ENCODE results near the gene TUBA4A. TPM values are rescaled to one million over a fixed set of nuclear protein-coding genes. Genes with fewer than 3 reads are reported as not detected.

TUBA4A gene
- total RNA-seq: 10.2 and 11.3 TPM in 2 replicates

GRCh38 chr2:219253753-219254589 is at the start of gene TUBA4A:
Gene TUBA4A, minus strand, starts transcription at chr2:219253918. Its CDS starts 60 bp downstream, at chr2:219253858.

GRCh38 chr2:219279151-219279915 is 25.6 kb upstream of the TUBA4A start, which contains the start of gene DNAJB2:
Gene DNAJB2, plus strand, starts transcription at chr2:219279366. Its CDS starts 468 bp downstream, at chr2:219279834.

GRCh38 chr2:219252900-219253752 is 592 bp downstream of the TUBA4A start, which contains the start of gene TUBA4B:
Gene TUBA4B, plus strand, starts transcription at chr2:219253243. Its CDS starts 165 bp downstream, at chr2:219253408.

GRCh38 chr2:219245148-219245898 is 8.4 kb downstream of the TUBA4A start, which contains the start of the genes GLB1L and STK16:
Gene GLB1L, minus strand, starts transcription at chr2:219245444. Its CDS starts 1,871 bp downstream, at chr2:219243573.
Gene STK16, plus strand, starts transcription at chr2:219245479. Its CDS starts 521 bp downstream, at chr2:219246000.

GRCh38 chr2:219229305-219230058 is 24.2 kb downstream of the TUBA4A start, which contains the start of the genes ANKZF1 and ATG9A:
Gene ANKZF1, plus strand, starts transcription at chr2:219229806. Its CDS starts 452 bp downstream, at chr2:219230258.
Gene ATG9A, minus strand, starts transcription at chr2:219229636. Its CDS starts 1,612 bp downstream, at chr2:219228024.

GRCh38 chr2:219218732-219219701 is 34.7 kb downstream of the TUBA4A start, which contains the start of gene ABCB6:
Gene ABCB6, minus strand, starts transcription at chr2:219218958. Its CDS starts 285 bp downstream, at chr2:219218673.

GRCh38 chr2:219206328-219207133 is 47.2 kb downstream of the TUBA4A start, which contains the start of gene ZFAND2B:
Gene ZFAND2B, plus strand, starts transcription at chr2:219206782. Its CDS starts 206 bp downstream, at chr2:219206988.

Other genes with a start within 250 kb of the TUBA4A start
- gene CFAP65, start 212.4 kb downstream of the TUBA4A start, total RNA-seq: not detected in 2 replicates
- under 0.01 and 0.09 TPM in 2 replicates for gene IHH, start 193.0 kb downstream of the TUBA4A start, total RNA-seq
- gene NHEJ1, start 93.1 kb downstream of the TUBA4A start, total RNA-seq: 17.4 and 18.0 TPM in 2 replicates
- gene SLC23A3, start 83.9 kb downstream of the TUBA4A start, total RNA-seq: 0.54 and 1.2 TPM in 2 replicates
- gene CNPPD1, start 77.0 kb downstream of the TUBA4A start, total RNA-seq: 22.7 and 28.3 TPM in 2 replicates
- 65.0 and 65.4 TPM in 2 replicates for gene RETREG2, start 75.6 kb downstream of the TUBA4A start, total RNA-seq
- gene ZFAND2B, start 47.1 kb downstream of the TUBA4A start, total RNA-seq: 19.2 and 30.6 TPM in 2 replicates
- gene ABCB6, start 35.0 kb downstream of the TUBA4A start, total RNA-seq: 18.7 and 25.5 TPM in 2 replicates
- 41.2 and 43.8 TPM in 2 replicates for gene ATG9A, start 24.3 kb downstream of the TUBA4A start, total RNA-seq
- gene ANKZF1, start 24.1 kb downstream of the TUBA4A start, total RNA-seq: 20.5 and 22.2 TPM in 2 replicates
- 3.0 and 4.1 TPM in 2 replicates for gene GLB1L, start 8.5 kb downstream of the TUBA4A start, total RNA-seq
- gene STK16, start 8.4 kb downstream of the TUBA4A start, total RNA-seq: 17.7 and 20.8 TPM in 2 replicates
- gene TUBA4B, start 675 bp downstream of the TUBA4A start, total RNA-seq: not detected in 2 replicates
- gene DNAJB2, start 25.4 kb upstream of the TUBA4A start, total RNA-seq: 20.8 and 21.1 TPM in 2 replicates
- not detected in 2 replicates for gene PTPRN, start 55.5 kb upstream of the TUBA4A start, total RNA-seq
- gene RESP18, start 78.8 kb upstream of the TUBA4A start, total RNA-seq: not detected in 2 replicates
- 58.8 and 67.3 TPM in 2 replicates for gene DNPEP, start 134.0 kb upstream of the TUBA4A start, total RNA-seq
- gene DES, start 164.5 kb upstream of the TUBA4A start, total RNA-seq: not detected in 2 replicates
- gene SPEG, start 180.9 kb upstream of the TUBA4A start, total RNA-seq: 0.54 TPM in 1 of 2 replicates, not detected in the other
- gene GMPPA, start 245.0 kb upstream of the TUBA4A start, total RNA-seq: 19.5 and 25.0 TPM in 2 replicates